K562 (cell line): ENCODE measurements around the gene HMCN1. TPM values are rescaled to one million over a fixed set of nuclear protein-coding genes. Genes with fewer than 3 reads are reported as not detected.

Source experiments
- ATAC-seq: fragments of 200-7000 bp; cut with Tn5 transposase; 3 replicates; pipeline ENCODE4 v1.9.1; 2020; ENCODE audit warnings: moderate library complexity
- BruUV-seq: library from RNA; stranded (reverse); fragments of 400-500 nt; replicated peaks from 2 replicates; lab custom pipeline; 2021; lab: Mats Ljungman, UMichigan
- CTCF ChIA-PET: fragments of 300-600 bp; formaldehyde crosslinking; extraction: SDS; loops from one replicate; lab custom pipeline; 2021; ENCODE audit warnings: low intra/inter-chr PET ratio; lab: Yijun Ruan, JAX
- POLR2A ChIA-PET: fragments of 300-600, 350-650 bp; sonication (Branson Sonifier 250); formaldehyde crosslinking; extraction: SDS; loops from one replicate; lab custom pipeline; 2021; ENCODE audit warnings: antibody characterized with exemption, inconsistent platforms; lab: Yijun Ruan, JAX
- DNase-seq, 4 experiments: peaks; one replicate each; pipeline versions ENCODE4 v3.0.0 to v3.0.0-alpha.2; 2011 to 2018; ENCODE audit warnings: low spot score in 3 of 4, mixed read lengths in 3 of 4; ENCODE audit errors: extremely low read depth in 1 of 4
- FAIRE-seq: peaks from 2 replicates; lab custom pipeline; 2011; peaks lifted over from hg19 to GRCh38; lab: Jason Lieb, UNC
- H2AFZ ChIP-seq: 2 replicates; pipeline ENCODE4 v1.6.0; 2011; ENCODE audit warnings: low read depth, low read length, control low read depth, inconsistent platforms
- H3K27ac ChIP-seq: fragments of 200-600 bp; 3 replicates; pipeline ENCODE4 v1.8.0; 2011; ENCODE audit warnings: low read depth, mild to moderate bottlenecking, control low read depth, inconsistent platforms, low read length, moderate library complexity, mixed read lengths; ENCODE audit errors: extremely low read depth
- H3K27me3 ChIP-seq, 2 experiments: fragments of 300-600 bp in 1 of 2; 2 replicates in 1 of 2; 3 replicates in 1 of 2; pipeline versions ENCODE4 v1.6.0 to v1.8.0; 2011; ENCODE audit warnings: inconsistent platforms in 2 of 2, low read length in 2 of 2, mild to moderate bottlenecking in 1 of 2, mixed read lengths in 1 of 2, moderate library complexity in 1 of 2; ENCODE audit not compliant: control insufficient read depth in 2 of 2, insufficient read depth in 2 of 2
- H3K36me3 ChIP-seq: fragments of 300-600 bp; 3 replicates; pipeline ENCODE4 v1.8.0; 2011; ENCODE audit warnings: mild to moderate bottlenecking, low read length, inconsistent platforms; ENCODE audit not compliant: control insufficient read depth, insufficient read depth
- H3K4me1 ChIP-seq, 2 experiments: fragments of 200-600 bp in 1 of 2; replicated peaks in 1 of 2; 2 replicates in 1 of 2; 3 replicates in 1 of 2; pipeline versions ENCODE4 v1.5.1 to v1.8.0; 2011; ENCODE audit warnings: inconsistent platforms in 2 of 2, low read length in 2 of 2, mild to moderate bottlenecking in 1 of 2, mixed read lengths in 1 of 2, moderate library complexity in 1 of 2; ENCODE audit not compliant: control insufficient read depth in 2 of 2, insufficient read depth in 2 of 2
- H3K4me2 ChIP-seq: 2 replicates; pipeline ENCODE4 v1.6.1; 2011; ENCODE audit warnings: low read length, control low read depth, inconsistent platforms, mixed read lengths; ENCODE audit not compliant: insufficient read depth
- H3K4me3 ChIP-seq: fragments of 200-600 bp; sonication (generic), shearing (Covaris generic); 2 replicates; pipeline ENCODE4 v1.5.1; 2016; ENCODE audit warnings: control low read depth, inconsistent platforms
- H3K79me2 ChIP-seq: fragments of 200-600 bp; 3 replicates; pipeline ENCODE4 v1.8.0; 2011; ENCODE audit warnings: low read length, inconsistent platforms; ENCODE audit not compliant: control insufficient read depth, insufficient read depth
- H3K9ac ChIP-seq, 2 experiments: 2 replicates each; pipeline versions ENCODE4 v1.6.0 to v1.6.1; 2011; ENCODE audit warnings: low read depth in 2 of 2, low read length in 2 of 2, control low read depth in 1 of 2, inconsistent platforms in 1 of 2, mild to moderate bottlenecking in 1 of 2, mixed read lengths in 1 of 2; ENCODE audit not compliant: insufficient read depth in 1 of 2
- H3K9me1 ChIP-seq: one replicate; pipeline ENCODE4 v1.6.0; 2011; ENCODE audit warnings: inconsistent platforms, mild to moderate bottlenecking, low read length, moderate library complexity; ENCODE audit not compliant: control insufficient read depth, insufficient read depth
- H3K9me3 ChIP-seq: replicated peaks from 2 replicates; pipeline ENCODE4 v1.5.1; 2011; ENCODE audit warnings: low read depth, low read length, inconsistent platforms; ENCODE audit not compliant: control insufficient read depth, insufficient read depth
- H4K20me1 ChIP-seq: replicated peaks from 2 replicates; pipeline ENCODE4 v1.6.1; 2011; ENCODE audit warnings: low read length, inconsistent platforms, mixed read lengths; ENCODE audit not compliant: control insufficient read depth, insufficient read depth
- ARID1B ChIP-seq: fragments of 450-650 bp; IDR thresholded peaks from 2 replicates; pipeline ENCODE4 v1.6.1; 2016; ENCODE audit warnings: antibody characterized with exemption, mild to moderate bottlenecking, inconsistent platforms
- CBFA2T3 ChIP-seq: fragments of 450-650 bp; IDR thresholded peaks from 2 replicates; pipeline ENCODE4 v1.6.1; 2017
- CBX3 ChIP-seq, 2 experiments: IDR thresholded peaks; 1 replicate in 1 of 2; 2 replicates in 1 of 2; pipeline ENCODE4 v1.6.1; 2012; ENCODE audit warnings: inconsistent platforms in 2 of 2, low read length in 2 of 2, borderline replicate concordance in 1 of 2, control low read depth in 1 of 2
- CREBBP ChIP-seq: IDR thresholded peaks from one replicate; pipeline ENCODE4 v1.6.1; 2012; ENCODE audit warnings: low read depth, mild to moderate bottlenecking, control low read depth, inconsistent platforms, low read length
- GABPA ChIP-seq: fragments of 200-800 bp; sonication (Bioruptor generic); conservative IDR thresholded peaks from 2 replicates; pipeline ENCODE4 v1.6.1; 2016; ENCODE audit warnings: low read depth, missing genetic modification characterization, missing compliant biosample characterization
- JUN ChIP-seq, 2 experiments: sonication (generic) in 1 of 2; formaldehyde crosslinking in 1 of 2; IDR thresholded peaks; 2 replicates each; pipeline versions ENCODE4 v1.6.1 to v1.8.0; 2012 to 2022; ENCODE audit warnings: borderline replicate concordance in 2 of 2, mild to moderate bottlenecking in 2 of 2, improper control_type of control experiment in 1 of 2, low read depth in 1 of 2, low read length in 1 of 2, missing genetic modification reagents in 1 of 2
- MTA1 ChIP-seq: fragments of 450-650 bp; IDR thresholded peaks from 2 replicates; pipeline ENCODE4 v1.6.1; 2017; ENCODE audit warnings: borderline replicate concordance
- NFATC3 ChIP-seq: fragments of 450-650 bp; IDR thresholded peaks from 2 replicates; pipeline ENCODE4 v1.6.1; 2017; ENCODE audit warnings: mild to moderate bottlenecking
- PTTG1 ChIP-seq: fragments of 450-650 bp; IDR thresholded peaks from 2 replicates; pipeline ENCODE4 v1.6.1; 2016; ENCODE audit warnings: low read depth, mild to moderate bottlenecking, missing genetic modification characterization, missing compliant biosample characterization
- SIRT6 ChIP-seq: IDR thresholded peaks from one replicate; pipeline ENCODE4 v1.6.1; 2012; ENCODE audit warnings: low read depth, mild to moderate bottlenecking, control low read depth, inconsistent platforms, low read length, moderate library complexity
- SP1 ChIP-seq: sonication (generic); formaldehyde crosslinking; IDR thresholded peaks from 2 replicates; pipeline ENCODE4 v1.8.1; 2022; ENCODE audit warnings: mild to moderate bottlenecking, missing genetic modification reagents
- SRSF9 ChIP-seq: fragments of 200-400 bp; formaldehyde crosslinking; IDR thresholded peaks from 2 replicates; pipeline ENCODE4 v1.6.1; 2017; ENCODE audit warnings: low read depth, low read length, borderline replicate concordance
- TAF7 ChIP-seq: fragments of 450-650 bp; IDR thresholded peaks from 2 replicates; pipeline ENCODE4 v1.6.1; 2016; ENCODE audit warnings: missing genetic modification characterization, missing compliant biosample characterization
- TEAD4 ChIP-seq, 2 experiments: sonication (generic) in 1 of 2; formaldehyde crosslinking in 1 of 2; IDR thresholded peaks; 2 replicates each; pipeline versions ENCODE4 v1.6.1 to v1.8.0; 2012 to 2022; ENCODE audit warnings: borderline replicate concordance in 1 of 2, inconsistent platforms in 1 of 2, low read length in 1 of 2, mild to moderate bottlenecking in 1 of 2, missing genetic modification reagents in 1 of 2
- U2AF1 ChIP-seq: fragments of 200-400 bp; formaldehyde crosslinking; optimal IDR thresholded peaks from 2 replicates; pipeline ENCODE3; 2017; ENCODE audit warnings: mild to moderate bottlenecking, low read depth, low read length, moderate library complexity
- ZNF324 ChIP-seq: fragments of 250-450 bp; sonication (Bioruptor Pico); IDR thresholded peaks from 2 replicates; pipeline ENCODE4 v1.4.0; 2020; ENCODE audit warnings: mild to moderate bottlenecking
- WGBS: fragments of 100-300 bp; shearing (Covaris generic); methylation state at CpG from one replicate; pipeline ENCODE4 v1.1.6; 2016; ENCODE audit warnings: low coverage, mixed read lengths; ENCODE audit not compliant: insufficient coverage; ENCODE audit errors: missing lambda C conversion rate; 5-methylcytosine and 5-hydroxymethylcytosine counted together
- in situ Hi-C: fragments of 300-500 bp; cut with MboI; formaldehyde crosslinking; loops from 4 replicates; pipeline ENCODE4 v1.15.0; 2018; ENCODE audit warnings: inconsistent platforms, mixed read lengths
- intact Hi-C: fragments of 100-400 bp; cut with micrococcal nuclease; formaldehyde crosslinking; loops from 2 replicates; pipeline ENCODE4 v1.14.2; 2022
- polyA plus RNA-seq, 8 experiments: library from polyadenylated mRNA; depleted of rRNA in 4 of 8; stranded (reverse) in 5 of 8; unstranded in 3 of 8; fragments of >200 nt; fragmentation: Nextera tagmentation in 2 of 8; fragmentation: Illumina TruSeq in 1 of 8; extraction: Ambion mirVana in 2 of 8; extraction: Trizol in 1 of 8; gene quantifications; 2 replicates each; pipeline versions ENCODE4 v1.2.1 to v1.2.3, GENCODE V29; 2011 to 2014; ENCODE audit warnings: inconsistent platforms in 1 of 8, missing spikeins in 1 of 8
- total RNA-seq, 7 experiments: library from RNA; depleted of rRNA in 6 of 7; stranded (reverse); fragments of >200 nt in 6 of 7; fragmentation: Illumina TruSeq in 2 of 7; extraction: Trizol in 2 of 7; gene quantifications; 2 replicates each; pipeline versions ENCODE4 v1.2.1 to v1.2.3, GENCODE V29; 2011 to 2021; ENCODE audit warnings: low replicate concordance in 1 of 7
- TF ChIP-seq, protein P1 (sequence below), 2 experiments: fragments of 150-350 bp in 1 of 2; IDR thresholded peaks; 2 replicates each; pipeline ENCODE4 v1.6.1; 2012 to 2016; ENCODE audit warnings: low read depth in 2 of 2, low read length in 2 of 2, mild to moderate bottlenecking in 1 of 2, moderate library complexity in 1 of 2
- TF ChIP-seq, protein P2 (sequence below): fragments of 250-450 bp; sonication (Bioruptor Pico); IDR thresholded peaks from 2 replicates; pipeline ENCODE4 v1.8.0; 2022; ENCODE audit warnings: moderate library complexity, mild to moderate bottlenecking, inconsistent platforms

The HMCN1 gene
- total and polyA plus RNA-seq, 9 of the 15 experiments (the other 6 are each of a cell fraction or from before 2014, with no cell fraction given), result 0.07 to 0.36 (median 0.21) TPM

DNA sequence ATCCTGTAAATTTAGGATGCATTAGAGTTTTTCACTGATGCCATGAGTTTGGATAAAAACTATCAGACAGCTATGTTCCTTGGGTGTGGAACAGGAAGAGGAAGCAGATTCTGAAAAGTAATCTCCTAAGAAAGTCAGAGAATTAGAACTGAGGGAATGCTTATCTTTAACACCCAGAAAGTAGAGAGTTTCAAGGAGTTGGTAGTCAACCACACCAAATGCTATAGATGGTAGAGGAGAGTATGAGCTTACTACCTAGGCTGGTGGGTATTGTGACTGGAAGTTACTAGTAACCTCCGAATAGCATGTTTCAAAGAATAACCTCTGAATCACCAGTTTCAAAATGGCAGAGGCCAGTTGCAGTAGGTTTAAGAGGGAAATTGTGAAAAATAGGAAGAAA lies 288.0 kb downstream of the HMCN1 start:
- H3K4me3 ChIP-seq, result no peak overlapping the region
- ChIA-PET CTCF (no interaction called here), POLR2A (interaction anchor here (0.6 to 2.0 kb wide), 4 partner anchors 16 to 123 kb away, joined by 3 to 4 read pairs (median 4); no protein-coding TSS in a partner anchor)
- BruUV-seq, result no TSS peak
- 0% methylated on average over 1 of the region's 1 CpG for WGBS
- H3K9me3 ChIP-seq, result no peaks in the 10 kb centered on the region
- H3K27ac ChIP-seq, result peak overlapping the region; percentile 70
- H3K79me2 ChIP-seq, result no peaks in the 10 kb centered on the region
- in situ Hi-C loops (no loop called here), intact Hi-C loops (no loop called here)
- ATAC-seq (peak; percentile 77), DNase-seq (peak in 2 of 4 experiments; percentile 34 to 40), FAIRE-seq (peak; percentile 52)
- H4K20me1 ChIP-seq, result no peaks in the 10 kb centered on the region
- H3K4me1 ChIP-seq, result peaks cover 0 to 7% of the 10 kb centered on the region in 2 experiments; a peak in 2 of 5 replicates
- no peak overlapping the region for H3K9ac ChIP-seq
- H2AFZ ChIP-seq, result peak overlapping the region; percentile 86
- no peaks in the 10 kb centered on the region for H3K36me3 ChIP-seq
- H3K27me3 ChIP-seq, result no peaks in the 10 kb centered on the region
- H3K9me1 ChIP-seq, result no peaks in the 10 kb centered on the region
- no peak overlapping the region; the same call in none of the 2 replicates for H3K4me2 ChIP-seq
- TF ChIP-seq SIRT6 (no peak), ARID1B (peak; percentile 70), SRSF9 (no peak), MTA1 (no peak), JUN (IDR thresholded peaks at IDR 0.05; ENCODE audit: borderline replicate concordance, low read depth, low read length) (no peak), JUN (CRISPR knock-in tag; IDR thresholded peaks at IDR 0.05; ENCODE audit: borderline replicate concordance) (no peak), ZNF324 (no peak), CBFA2T3 (peak; percentile 73), CREBBP (no peak), SP1 (no peak), TEAD4 (IDR thresholded peaks at IDR 0.05; ENCODE audit: low read length) (peak; percentile 69), TEAD4 (CRISPR knock-in tag; IDR thresholded peaks at IDR 0.05; ENCODE audit: borderline replicate concordance) (no peak), NFATC3 (no peak), CBX3 (IDR thresholded peaks at IDR 0.05; ENCODE audit: borderline replicate concordance in 1 of 2, low read length in 2 of 2) (no peak), TAF7 (tag) (no peak), U2AF1 (no peak), PTTG1 (tag) (no peak), GABPA (tag) (peak; percentile 29; the same call in 1 of the 2 replicates)
- TF ChIP-seq, protein P1, sequence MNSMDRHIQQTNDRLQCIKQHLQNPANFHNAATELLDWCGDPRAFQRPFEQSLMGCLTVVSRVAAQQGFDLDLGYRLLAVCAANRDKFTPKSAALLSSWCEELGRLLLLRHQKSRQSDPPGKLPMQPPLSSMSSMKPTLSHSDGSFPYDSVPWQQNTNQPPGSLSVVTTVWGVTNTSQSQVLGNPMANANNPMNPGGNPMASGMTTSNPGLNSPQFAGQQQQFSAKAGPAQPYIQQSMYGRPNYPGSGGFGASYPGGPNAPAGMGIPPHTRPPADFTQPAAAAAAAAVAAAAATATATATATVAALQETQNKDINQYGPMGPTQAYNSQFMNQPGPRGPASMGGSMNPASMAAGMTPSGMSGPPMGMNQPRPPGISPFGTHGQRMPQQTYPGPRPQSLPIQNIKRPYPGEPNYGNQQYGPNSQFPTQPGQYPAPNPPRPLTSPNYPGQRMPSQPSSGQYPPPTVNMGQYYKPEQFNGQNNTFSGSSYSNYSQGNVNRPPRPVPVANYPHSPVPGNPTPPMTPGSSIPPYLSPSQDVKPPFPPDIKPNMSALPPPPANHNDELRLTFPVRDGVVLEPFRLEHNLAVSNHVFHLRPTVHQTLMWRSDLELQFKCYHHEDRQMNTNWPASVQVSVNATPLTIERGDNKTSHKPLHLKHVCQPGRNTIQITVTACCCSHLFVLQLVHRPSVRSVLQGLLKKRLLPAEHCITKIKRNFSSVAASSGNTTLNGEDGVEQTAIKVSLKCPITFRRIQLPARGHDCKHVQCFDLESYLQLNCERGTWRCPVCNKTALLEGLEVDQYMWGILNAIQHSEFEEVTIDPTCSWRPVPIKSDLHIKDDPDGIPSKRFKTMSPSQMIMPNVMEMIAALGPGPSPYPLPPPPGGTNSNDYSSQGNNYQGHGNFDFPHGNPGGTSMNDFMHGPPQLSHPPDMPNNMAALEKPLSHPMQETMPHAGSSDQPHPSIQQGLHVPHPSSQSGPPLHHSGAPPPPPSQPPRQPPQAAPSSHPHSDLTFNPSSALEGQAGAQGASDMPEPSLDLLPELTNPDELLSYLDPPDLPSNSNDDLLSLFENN (IDR thresholded peaks at IDR 0.05; ENCODE audit: low read depth in 2 of 2, low read length in 2 of 2), result no peak
- TF ChIP-seq, protein P2, sequence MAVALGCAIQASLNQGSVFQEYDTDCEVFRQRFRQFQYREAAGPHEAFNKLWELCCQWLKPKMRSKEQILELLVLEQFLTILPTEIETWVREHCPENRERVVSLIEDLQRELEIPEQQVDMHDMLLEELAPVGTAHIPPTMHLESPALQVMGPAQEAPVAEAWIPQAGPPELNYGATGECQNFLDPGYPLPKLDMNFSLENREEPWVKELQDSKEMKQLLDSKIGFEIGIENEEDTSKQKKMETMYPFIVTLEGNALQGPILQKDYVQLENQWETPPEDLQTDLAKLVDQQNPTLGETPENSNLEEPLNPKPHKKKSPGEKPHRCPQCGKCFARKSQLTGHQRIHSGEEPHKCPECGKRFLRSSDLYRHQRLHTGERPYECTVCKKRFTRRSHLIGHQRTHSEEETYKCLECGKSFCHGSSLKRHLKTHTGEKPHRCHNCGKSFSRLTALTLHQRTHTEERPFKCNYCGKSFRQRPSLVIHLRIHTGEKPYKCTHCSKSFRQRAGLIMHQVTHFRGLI (CRISPR knock-in tag), result no peak
